SK-N-SH (cell line): ENCODE results near the gene GABRG3. TPM values are rescaled to one million over a fixed set of nuclear protein-coding genes. Genes with fewer than 3 reads are reported as not detected.

Experiments used
- CTCF ChIA-PET: fragments of 300-600, 350-600 bp; formaldehyde crosslinking; extraction: SDS; loops from one replicate; lab custom pipeline; 2021; lab: Yijun Ruan, JAX
- POLR2A ChIA-PET: fragments of 350-600 bp; sonication (Branson Sonifier 250); formaldehyde crosslinking; extraction: SDS; loops from one replicate; lab custom pipeline; 2020; ENCODE audit warnings: antibody characterized with exemption, inconsistent platforms; lab: Yijun Ruan, JAX
- DNase-seq: peaks from one replicate; pipeline ENCODE4 v3.0.0; 2012
- H2AFZ ChIP-seq: fragments of 200-600 bp; sonication (generic); 2 replicates; pipeline ENCODE4 v1.8.1; 2016; ENCODE audit warnings: antibody characterized with exemption, mild to moderate bottlenecking, low read depth
- H3F3A ChIP-seq: fragments of 200-600 bp; sonication (generic); replicated peaks from 2 replicates; pipeline ENCODE3; 2016; ENCODE audit warnings: antibody characterized with exemption, mild to moderate bottlenecking; ENCODE audit not compliant: insufficient read depth
- H3K27ac ChIP-seq, 2 experiments: fragments of 200-500 bp in 1 of 2; fragments of 200-600 bp in 1 of 2; sonication (Bioruptor generic) in 1 of 2; sonication (generic), shearing (Covaris generic) in 1 of 2; 2 replicates each; pipeline versions ENCODE4 v1.5.1 to v1.6.1; 2014 to 2016; ENCODE audit warnings: low read depth in 2 of 2, inconsistent platforms in 1 of 2, low read length in 1 of 2, mild to moderate bottlenecking in 1 of 2, mixed read lengths in 1 of 2
- H3K27me3 ChIP-seq: fragments of 200-600 bp; sonication (generic), shearing (Covaris generic); 2 replicates; pipeline ENCODE4 v1.6.1; 2016; ENCODE audit warnings: mixed run types; ENCODE audit not compliant: insufficient read depth
- H3K36me3 ChIP-seq, 2 experiments: fragments of 200-500 bp in 1 of 2; fragments of 200-600 bp in 1 of 2; sonication (Bioruptor generic) in 1 of 2; sonication (generic) in 1 of 2; replicated peaks in 1 of 2; 2 replicates each; pipeline versions ENCODE3 to v1.5.1; 2014 to 2016; ENCODE audit warnings: low read length in 1 of 2, mild to moderate bottlenecking in 1 of 2; ENCODE audit not compliant: insufficient read depth in 2 of 2, control insufficient read depth in 1 of 2
- H3K4me1 ChIP-seq, 2 experiments: fragments of 200-500 bp in 1 of 2; fragments of 200-600 bp in 1 of 2; sonication (Bioruptor generic) in 1 of 2; sonication (generic), shearing (Covaris generic) in 1 of 2; 2 replicates each; pipeline versions ENCODE4 v1.5.1 to v1.6.1; 2014 to 2016; ENCODE audit warnings: low read depth in 1 of 2, low read length in 1 of 2, mixed run types in 1 of 2; ENCODE audit not compliant: insufficient read depth in 2 of 2, control insufficient read depth in 1 of 2
- H3K4me2 ChIP-seq: fragments of 200-600 bp; sonication (generic), shearing (Covaris generic); 2 replicates; pipeline ENCODE4 v1.6.1; 2017; ENCODE audit warnings: mixed run types
- H3K4me3 ChIP-seq, 2 experiments: fragments of 200-500 bp in 1 of 2; fragments of 200-600 bp in 1 of 2; sonication (Bioruptor generic) in 1 of 2; sonication (generic), shearing (Covaris generic) in 1 of 2; 2 replicates each; pipeline versions ENCODE4 v1.5.1 to v1.8.1; 2014 to 2016; ENCODE audit warnings: low read depth in 2 of 2, inconsistent platforms in 1 of 2, low read length in 1 of 2, mild to moderate bottlenecking in 1 of 2, mixed read lengths in 1 of 2, moderate library complexity in 1 of 2
- H3K79me2 ChIP-seq: fragments of 200-600 bp; sonication (generic); 2 replicates; pipeline ENCODE4 v1.8.1; 2017; ENCODE audit warnings: mild to moderate bottlenecking; ENCODE audit not compliant: insufficient read depth
- H3K9ac ChIP-seq: fragments of 200-600 bp; sonication (generic); 2 replicates; pipeline ENCODE4 v1.6.1; 2017; ENCODE audit warnings: mixed run types
- H3K9me2 ChIP-seq: fragments of 200-600 bp; sonication (generic); 2 replicates; pipeline ENCODE4 v1.6.1; 2017; ENCODE audit warnings: mixed run types
- H3K9me3 ChIP-seq: fragments of 200-600 bp; sonication (generic); 2 replicates; pipeline ENCODE4 v1.6.1; 2017; ENCODE audit warnings: mixed run types, mild to moderate bottlenecking, moderate library complexity
- H4K20me1 ChIP-seq: fragments of 200-600 bp; sonication (generic); 2 replicates; pipeline ENCODE4 v1.6.1; 2017; ENCODE audit warnings: mild to moderate bottlenecking, mixed run types; ENCODE audit not compliant: insufficient read depth
- CHD2 ChIP-seq: fragments of 150-350 bp; IDR thresholded peaks from 2 replicates; pipeline ENCODE4 v1.6.1; 2018; ENCODE audit warnings: low read length; ENCODE audit not compliant: partially characterized antibody
- EP300 ChIP-seq, 2 experiments: IDR thresholded peaks; 2 replicates each; pipeline versions ENCODE4 v1.4.0 to v1.6.1; 2012; ENCODE audit warnings: borderline replicate concordance in 1 of 2, low read depth in 1 of 2, low read length in 1 of 2
- EZH2phosphoT487 ChIP-seq: fragments of 200-600 bp; sonication (generic); IDR thresholded peaks from 2 replicates; pipeline ENCODE4 v1.6.1; 2017; ENCODE audit warnings: low read depth, mixed run types, mild to moderate bottlenecking, antibody characterized with exemption, moderate library complexity, borderline replicate concordance
- FOXJ3 ChIP-seq: sonication (generic); formaldehyde crosslinking; IDR thresholded peaks from 2 replicates; pipeline ENCODE4 v1.5.1; 2020; ENCODE audit warnings: mild to moderate bottlenecking, missing genetic modification reagents
- IRF3 ChIP-seq: fragments of 150-350 bp; IDR thresholded peaks from 2 replicates; pipeline ENCODE4 v1.6.1; 2016; ENCODE audit warnings: mild to moderate bottlenecking, low read depth, low read length
- MXI1 ChIP-seq: IDR thresholded peaks from 2 replicates; pipeline ENCODE4 v1.6.1; 2012; ENCODE audit warnings: mild to moderate bottlenecking, low read depth, low read length, improper control_type of control experiment
- NRF1 ChIP-seq: IDR thresholded peaks from 2 replicates; pipeline ENCODE4 v1.6.1; 2012; ENCODE audit warnings: low read depth, mild to moderate bottlenecking, low read length
- REST ChIP-seq: IDR thresholded peaks from 2 replicates; pipeline ENCODE4 v1.6.1; 2012; ENCODE audit warnings: mild to moderate bottlenecking, low read depth, low read length, moderate library complexity
- RFX5 ChIP-seq: IDR thresholded peaks from 2 replicates; pipeline ENCODE4 v1.6.1; 2012; ENCODE audit warnings: mild to moderate bottlenecking, improper control_type of control experiment, low read length
- RXRA ChIP-seq: IDR thresholded peaks from 2 replicates; pipeline ENCODE4 v1.4.0; 2012; ENCODE audit warnings: low read depth, mild to moderate bottlenecking, borderline replicate concordance
- SMC3 ChIP-seq: IDR thresholded peaks from 2 replicates; pipeline ENCODE4 v1.6.1; 2012; ENCODE audit warnings: low read depth, low read length, improper control_type of control experiment
- USF1 ChIP-seq: IDR thresholded peaks from 2 replicates; pipeline ENCODE4 v1.4.0; 2012; ENCODE audit warnings: low read depth, borderline replicate concordance
- ZBTB33 ChIP-seq: IDR thresholded peaks from 2 replicates; pipeline ENCODE4 v1.4.0; 2012; ENCODE audit warnings: low read depth, borderline replicate concordance
- WGBS: methylation state at CpG from one replicate; pipeline ENCODE4 v1.1.6; 2017; ENCODE audit warnings: low lambda C conversion rate; 5-methylcytosine and 5-hydroxymethylcytosine counted together
- polyA plus RNA-seq, 3 experiments: library from polyadenylated mRNA; depleted of rRNA; stranded (reverse); fragments of >200 nt; gene quantifications; 2 replicates each; pipeline ENCODE4 v1.2.3, GENCODE V29; 2012

The GABRG3 gene
- polyA plus RNA-seq, 1 of the 3 experiments (the other 2 are of a cell fraction), result not detected

GRCh38 chr15:27165590-27165989 lies 194.6 kb downstream of the GABRG3 start (continued):
- no peak for TF ChIP-seq REST
- no peak for TF ChIP-seq NRF1
- no peak for TF ChIP-seq USF1

- 27% methylated on average over 4 of the region's 4 CpGs for WGBS
- Histone ChIP-seq H3K27ac (no peak overlapping the region), H3F3A (no peaks in the 10 kb centered on the region), H3K9me2 (no peaks in the 10 kb centered on the region), H3K4me3 (no peak overlapping the region), H3K9ac (no peak overlapping the region), H3K27me3 (no peaks in the 10 kb centered on the region), H3K4me1 (no peaks in the 10 kb centered on the region), H3K79me2 (no peaks in the 10 kb centered on the region), H2AFZ (no peak overlapping the region), H4K20me1 (no peaks in the 10 kb centered on the region), H3K36me3 (no peaks in the 10 kb centered on the region), H3K9me3 (no peaks in the 10 kb centered on the region), H3K4me2 (no peak overlapping the region)
- ChIA-PET CTCF (no interaction called here), POLR2A (no interaction called here)
- TF ChIP-seq MXI1, result no peak
- no peak for DNase-seq
These were observed 195.9 kb downstream of the GABRG3 start for GRCh38 chr15:27166917-27167316.

- CTCF ChIA-PET, result interaction anchor here (1.1 kb wide), 1 partner anchor 11 kb away, joined by 3 read pairs; no protein-coding TSS in a partner anchor
- H3K79me2 ChIP-seq, result no peaks in the 10 kb centered on the region
- no peaks in the 10 kb centered on the region for H3K9me3 ChIP-seq
- no peaks in the 10 kb centered on the region for H3K27me3 ChIP-seq
- 48% methylated on average over 10 of the region's 10 CpGs for WGBS
- no peaks in the 10 kb centered on the region for H3K9me2 ChIP-seq
- POLR2A ChIA-PET, result no interaction called here
- no peak overlapping the region for H2AFZ ChIP-seq
- H3K4me3 ChIP-seq, result no peak overlapping the region
- no peaks in the 10 kb centered on the region for H3K36me3 ChIP-seq
- no peak overlapping the region for H3K27ac ChIP-seq
- no peak overlapping the region for H3K9ac ChIP-seq
- DNase-seq, result no peak
- H3F3A ChIP-seq, result no peaks in the 10 kb centered on the region
- H4K20me1 ChIP-seq, result no peaks in the 10 kb centered on the region
- no peaks in the 10 kb centered on the region for H3K4me1 ChIP-seq
- H3K4me2 ChIP-seq, result no peak overlapping the region
- TF ChIP-seq SMC3 (no peak), IRF3 (no peak), RXRA (no peak), CHD2 (no peak), ZBTB33 (no peak), REST (no peak), RFX5 (no peak), FOXJ3 (CRISPR knock-in tag) (no peak), EP300 (IDR thresholded peaks at IDR 0.05; ENCODE audit: borderline replicate concordance in 1 of 2, low read depth in 1 of 2, low read length in 1 of 2) (no peak), EZH2phosphoT487 (no peak)
These were observed 196.8 kb downstream of the GABRG3 start for GRCh38 chr15:27167738-27168137.
